Measurements from ENCODE around the gene ATXN7L1. TPM values are rescaled to one million over a fixed set of nuclear protein-coding genes. Genes with fewer than 3 reads are reported as not detected.
"Not testable (repeated sequence)": the region's sequence is repeated elsewhere in the genome, so short reads cannot be mapped to it uniquely, and the experiment has no call there.

The ATXN7L1 gene
- total RNA-seq, 2 experiments from 2014 or later = 15.2 to 17.0 TPM

DNA sequence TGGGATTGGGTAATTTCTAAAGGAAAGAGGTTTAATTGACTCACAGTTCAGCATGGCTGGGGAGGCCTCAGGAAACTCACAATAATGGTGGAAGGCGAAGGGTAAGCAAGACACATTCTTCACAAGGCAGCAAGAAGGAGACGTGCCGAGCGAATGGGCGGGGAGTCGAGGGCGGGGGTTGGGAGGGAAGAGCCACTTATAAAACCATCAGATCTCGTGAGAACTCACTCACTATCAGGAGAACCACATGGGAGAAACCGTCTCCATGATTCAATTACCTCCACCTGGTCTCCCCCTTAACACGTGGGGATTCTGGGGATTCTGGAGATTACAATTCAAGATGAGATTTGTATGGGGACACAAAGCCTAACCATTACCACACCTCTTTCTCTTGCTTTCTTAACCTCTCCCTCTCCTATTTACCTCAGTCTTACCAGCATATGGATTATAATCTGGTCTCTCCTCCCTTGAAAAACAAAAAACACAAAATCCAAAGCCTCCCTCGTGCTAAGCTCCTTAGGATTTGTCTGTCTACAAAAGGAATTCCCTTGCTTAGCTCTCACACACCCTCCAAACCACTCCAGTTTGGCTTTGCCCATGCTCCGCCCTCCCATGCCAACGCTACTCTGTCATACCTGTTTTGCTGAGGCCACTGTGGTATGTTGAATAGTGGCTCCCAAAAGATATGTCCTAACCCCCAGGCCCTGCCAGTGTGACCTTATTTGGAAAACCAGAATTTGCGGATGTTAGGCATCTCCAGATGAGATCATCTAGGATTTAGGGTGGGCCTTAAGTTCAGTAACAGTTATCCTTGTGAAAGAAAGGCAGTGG, 275.5 kb downstream of the ATXN7L1 start:
- Mint-ChIP-seq H3K36me3 (no peaks in the 10 kb centered on the region), H3K27me3 (peaks cover 11% of the 10 kb centered on the region), H3K4me1 (no peaks in the 10 kb centered on the region), H3K4me3 (no peak overlapping the region), H3K27ac (no peak overlapping the region), H3K9me3 (no peaks in the 10 kb centered on the region)
- DNase-seq (no peak), ATAC-seq (ENCODE audit: low read depth) (no peak)
- POLR2A ChIA-PET = no interaction called here

DNA sequence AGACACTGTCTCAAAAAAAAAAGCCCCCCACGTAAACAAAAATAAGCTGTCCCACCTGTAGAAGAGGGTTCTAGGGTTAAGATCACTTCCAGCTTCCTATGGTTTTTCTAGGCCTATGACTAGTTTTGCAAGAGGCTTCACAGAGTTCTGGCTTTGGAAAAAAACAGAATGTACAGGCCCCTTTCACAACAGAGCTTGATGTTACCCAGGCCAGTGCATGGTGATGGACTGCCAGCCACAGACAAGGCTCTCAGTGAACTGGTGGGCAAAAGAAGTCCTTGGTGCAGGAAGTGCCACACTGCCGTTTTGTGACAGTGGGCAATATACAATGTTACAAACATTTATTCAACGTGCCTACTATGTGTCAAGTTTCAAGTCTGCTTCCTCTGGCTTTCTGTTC, 276.8 kb downstream of the ATXN7L1 start:
- Mint-ChIP-seq H3K27ac (no peak overlapping the region), H3K9me3 (no peaks in the 10 kb centered on the region), H3K4me3 (no peak overlapping the region), H3K27me3 (peaks cover 15% of the 10 kb centered on the region), H3K4me1 (no peaks in the 10 kb centered on the region), H3K36me3 (no peaks in the 10 kb centered on the region)
- ATAC-seq (ENCODE audit: low read depth) (no peak), DNase-seq (no peak)
- POLR2A ChIA-PET = no interaction called here

DNA sequence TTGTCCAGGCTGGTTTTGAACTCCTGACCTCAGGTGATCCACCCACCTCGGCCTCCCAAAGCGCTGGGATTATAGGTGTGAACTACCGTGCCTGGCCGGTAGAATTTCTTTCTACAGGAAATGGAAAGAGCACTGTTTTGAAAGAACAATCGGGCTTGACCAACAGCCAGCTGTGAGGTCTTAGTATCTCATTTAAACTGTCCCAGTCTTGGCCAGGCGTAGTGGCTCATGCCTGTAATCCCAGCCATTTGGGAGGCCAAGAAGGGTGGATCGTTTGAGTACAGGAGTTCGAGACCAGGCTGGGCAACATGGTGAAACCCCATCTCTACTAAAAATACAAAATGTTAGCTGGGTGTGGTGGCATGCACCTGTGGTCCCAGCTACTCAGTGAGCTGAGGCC, 277.3 kb downstream of the ATXN7L1 start:
- H3K4me3 Mint-ChIP-seq; H3K9me3 Mint-ChIP-seq; H3K36me3 Mint-ChIP-seq; H3K27ac Mint-ChIP-seq; H3K4me1 Mint-ChIP-seq; ATAC-seq (ENCODE audit: low read depth); DNase-seq; POLR2A ChIA-PET: not testable (repeated sequence)
- peaks cover 17% of the 10 kb centered on the region for H3K27me3 Mint-ChIP-seq

DNA sequence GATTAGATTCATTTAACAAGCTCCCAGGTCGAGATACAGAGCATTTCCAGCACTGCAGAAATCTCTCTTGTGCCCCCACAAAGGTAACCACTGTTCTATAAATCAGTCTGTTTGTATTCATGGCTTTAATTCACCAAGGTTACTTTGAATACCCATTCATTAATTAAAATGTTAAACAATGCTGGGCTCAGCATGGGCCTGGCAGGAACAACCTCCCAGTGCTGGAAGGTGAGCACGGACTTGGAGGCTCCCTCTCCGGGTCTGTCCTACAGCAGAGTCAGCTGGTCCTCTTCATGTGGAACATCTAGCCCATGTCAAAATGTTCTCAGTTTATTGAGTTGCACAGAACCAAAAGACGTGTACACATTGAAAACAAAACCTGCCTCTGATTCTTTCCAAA, 279.5 kb downstream of the ATXN7L1 start:
- Mint-ChIP-seq H3K27me3 (peaks cover 26% of the 10 kb centered on the region), H3K27ac (no peak overlapping the region), H3K36me3 (no peaks in the 10 kb centered on the region), H3K9me3 (no peaks in the 10 kb centered on the region), H3K4me3 (no peak overlapping the region), H3K4me1 (no peaks in the 10 kb centered on the region)
- no peak for DNase-seq
- ATAC-seq (ENCODE audit: low read depth) = no peak
- POLR2A ChIA-PET = no interaction called here

DNA sequence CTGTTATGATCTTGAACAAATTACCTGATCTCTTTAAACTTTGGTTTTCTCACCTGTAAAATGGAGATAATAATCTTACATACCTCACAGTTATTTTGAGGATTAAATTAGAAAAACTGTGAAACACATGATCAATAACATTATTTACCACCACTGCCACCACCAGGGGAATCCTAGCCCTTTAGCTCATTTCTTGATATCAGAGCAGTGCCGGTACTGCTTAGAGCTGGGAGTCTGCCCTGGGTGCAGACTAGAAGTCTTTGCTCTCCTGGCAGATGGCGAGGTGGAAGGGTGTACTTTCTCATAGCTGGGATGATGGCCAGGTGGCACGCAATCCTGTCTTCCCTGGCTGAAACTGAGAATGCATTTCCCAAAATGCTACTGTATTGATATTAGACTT, 282.4 kb downstream of the ATXN7L1 start:
- peaks cover 23% of the 10 kb centered on the region for H3K27me3 Mint-ChIP-seq
- no peaks in the 10 kb centered on the region for H3K9me3 Mint-ChIP-seq
- ATAC-seq (ENCODE audit: low read depth) = no peak
- POLR2A ChIA-PET = no interaction called here
- DNase-seq = no peak
- H3K4me1 Mint-ChIP-seq = peaks cover 4% of the 10 kb centered on the region
- no peak overlapping the region for H3K4me3 Mint-ChIP-seq
- no peaks in the 10 kb centered on the region for H3K36me3 Mint-ChIP-seq
- no peak overlapping the region for H3K27ac Mint-ChIP-seq

DNA sequence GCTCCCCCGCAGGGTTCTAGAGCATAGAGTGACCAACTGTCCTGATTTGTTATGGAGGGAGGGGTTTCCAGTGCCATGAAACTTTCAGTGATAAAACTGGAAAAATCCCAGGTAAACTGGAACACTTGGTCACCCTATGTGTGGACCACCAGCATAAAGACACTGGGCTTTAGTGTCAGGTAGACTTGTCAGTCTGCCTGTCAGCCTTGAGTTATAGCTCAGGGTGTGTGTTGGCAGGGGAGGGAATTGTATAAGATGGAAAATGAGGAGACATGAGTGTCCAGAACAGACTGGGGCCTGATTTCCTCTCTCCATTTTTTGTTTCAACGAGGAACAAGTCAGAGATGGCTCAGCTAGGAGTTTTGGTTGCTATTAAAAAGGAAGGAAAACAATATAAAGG, 284.9 kb downstream of the ATXN7L1 start:
- Mint-ChIP-seq H3K4me3 (no peak overlapping the region), H3K27me3 (peaks cover 14% of the 10 kb centered on the region), H3K27ac (no peak overlapping the region), H3K4me1 (peaks cover 7% of the 10 kb centered on the region), H3K9me3 (no peaks in the 10 kb centered on the region), H3K36me3 (no peaks in the 10 kb centered on the region)
- no peak for ATAC-seq (ENCODE audit: low read depth)
- POLR2A ChIA-PET = no interaction called here
- no peak for DNase-seq

DNA sequence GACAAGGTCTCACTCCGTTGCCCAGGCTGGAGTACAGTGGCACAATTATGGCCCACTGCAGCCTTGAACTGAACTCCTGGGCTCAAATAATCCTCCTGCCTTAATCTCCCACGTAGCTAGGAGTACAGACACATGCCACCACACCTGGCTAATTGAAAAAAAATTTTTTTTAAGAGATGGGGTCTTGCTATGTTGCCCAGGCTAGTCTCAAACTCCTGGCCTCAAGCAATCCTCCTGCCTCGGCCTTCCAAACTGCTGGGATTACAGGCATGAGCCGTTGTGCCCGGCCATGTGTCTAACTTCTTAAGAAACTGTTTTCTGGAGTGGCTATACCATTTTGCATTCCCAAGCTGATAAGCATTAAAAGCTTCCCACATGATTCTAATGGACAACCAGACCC, 285.6 kb downstream of the ATXN7L1 start:
- POLR2A ChIA-PET = no interaction called here
- H3K4me1 Mint-ChIP-seq = peaks cover 7% of the 10 kb centered on the region
- no peak for ATAC-seq (ENCODE audit: low read depth)
- H3K36me3 Mint-ChIP-seq = no peaks in the 10 kb centered on the region
- H3K27me3 Mint-ChIP-seq = peaks cover 14% of the 10 kb centered on the region
- H3K27ac Mint-ChIP-seq = no peak overlapping the region
- no peak overlapping the region for H3K4me3 Mint-ChIP-seq
- DNase-seq = no peak
- H3K9me3 Mint-ChIP-seq = no peaks in the 10 kb centered on the region

DNA sequence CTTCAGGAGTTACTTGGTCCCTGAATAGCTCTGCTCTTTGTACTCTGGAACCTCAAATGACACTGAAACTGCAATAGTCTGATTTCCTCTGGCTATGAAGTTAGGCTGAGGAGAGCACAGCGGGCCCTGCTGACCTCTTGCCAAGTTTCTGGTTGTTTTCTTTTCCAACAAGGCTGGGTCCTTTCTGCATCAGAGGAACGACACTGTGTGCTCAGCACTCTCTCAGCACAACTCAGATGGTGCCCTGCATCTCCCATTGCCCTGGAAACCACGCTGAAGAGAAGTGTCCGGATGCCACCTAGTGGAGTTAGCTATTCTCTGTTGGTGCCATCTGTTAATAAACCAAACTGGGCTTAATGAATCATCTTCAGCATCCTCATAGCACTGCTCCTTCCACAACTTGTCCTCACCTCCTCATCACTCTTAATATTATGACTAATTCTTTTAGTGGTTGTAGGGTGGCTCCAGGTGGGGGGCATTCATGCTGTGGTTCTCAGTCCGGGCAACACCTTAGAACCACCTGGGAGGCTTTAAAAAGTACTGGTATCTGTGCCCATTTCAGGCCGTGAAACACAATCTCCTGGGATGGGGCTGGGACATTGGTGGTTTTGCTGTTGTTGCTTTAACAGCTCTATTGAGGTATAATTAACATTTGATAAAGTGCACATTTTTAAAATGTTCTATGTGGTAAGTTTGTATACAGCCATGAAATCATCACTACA, 286.9 kb downstream of the ATXN7L1 start:
- peak; percentile 42 for DNase-seq
- POLR2A ChIA-PET = interaction anchor here (0.8 kb wide), 1 partner anchor 58 kb away, joined by 4 read pairs; no protein-coding TSS in a partner anchor
- peaks cover 11% of the 10 kb centered on the region for H3K27me3 Mint-ChIP-seq
- H3K4me1 Mint-ChIP-seq = peaks cover 7% of the 10 kb centered on the region
- no peak overlapping the region for H3K27ac Mint-ChIP-seq
- no peak overlapping the region for H3K4me3 Mint-ChIP-seq
- H3K36me3 Mint-ChIP-seq = peaks cover under 1% of the 10 kb centered on the region
- ATAC-seq (ENCODE audit: low read depth) = peak; percentile 93
- H3K9me3 Mint-ChIP-seq = no peaks in the 10 kb centered on the region

DNA sequence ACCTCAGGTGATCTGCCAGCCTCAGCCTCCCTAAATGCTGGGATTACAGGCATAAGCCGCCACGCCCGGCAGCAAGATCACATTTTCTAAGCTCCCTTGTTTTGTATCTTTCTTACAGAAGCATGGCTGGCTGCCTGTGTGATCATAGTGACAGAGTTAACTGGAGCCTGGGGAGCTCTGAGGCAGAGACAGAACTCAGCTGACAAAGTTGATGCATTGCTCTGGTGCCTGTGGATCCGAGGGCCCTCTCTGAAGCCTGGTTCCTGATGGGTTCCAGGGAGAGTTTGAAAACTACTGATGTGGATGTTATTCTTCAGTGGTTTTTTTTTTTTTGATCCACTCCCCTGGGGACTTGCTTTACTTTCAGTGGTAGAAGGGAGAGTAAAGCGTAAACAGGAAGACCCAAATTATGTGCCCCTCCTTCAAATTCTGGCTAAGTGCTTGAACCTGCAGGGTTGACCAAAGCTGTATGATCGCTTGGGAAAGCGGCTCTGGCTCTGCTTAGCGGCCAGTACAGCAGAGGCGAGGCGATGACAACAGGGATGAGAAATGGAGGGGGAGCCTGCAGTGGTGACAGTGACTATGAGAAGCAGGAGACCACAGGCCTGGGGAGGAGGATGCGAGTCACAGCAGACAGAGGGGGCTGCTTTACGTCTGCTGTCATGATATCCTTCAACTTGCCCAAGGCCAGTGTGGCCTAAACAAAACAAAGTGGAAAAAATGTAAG, 288.3 kb downstream of the ATXN7L1 start:
- no peak for ATAC-seq (ENCODE audit: low read depth)
- Mint-ChIP-seq H3K4me1 (peaks cover 7% of the 10 kb centered on the region), H3K27ac (no peak overlapping the region), H3K9me3 (peaks cover 2% of the 10 kb centered on the region), H3K4me3 (no peak overlapping the region), H3K36me3 (peaks cover 4% of the 10 kb centered on the region), H3K27me3 (peaks cover 3% of the 10 kb centered on the region)
- POLR2A ChIA-PET = no interaction called here
- DNase-seq = no peak

DNA sequence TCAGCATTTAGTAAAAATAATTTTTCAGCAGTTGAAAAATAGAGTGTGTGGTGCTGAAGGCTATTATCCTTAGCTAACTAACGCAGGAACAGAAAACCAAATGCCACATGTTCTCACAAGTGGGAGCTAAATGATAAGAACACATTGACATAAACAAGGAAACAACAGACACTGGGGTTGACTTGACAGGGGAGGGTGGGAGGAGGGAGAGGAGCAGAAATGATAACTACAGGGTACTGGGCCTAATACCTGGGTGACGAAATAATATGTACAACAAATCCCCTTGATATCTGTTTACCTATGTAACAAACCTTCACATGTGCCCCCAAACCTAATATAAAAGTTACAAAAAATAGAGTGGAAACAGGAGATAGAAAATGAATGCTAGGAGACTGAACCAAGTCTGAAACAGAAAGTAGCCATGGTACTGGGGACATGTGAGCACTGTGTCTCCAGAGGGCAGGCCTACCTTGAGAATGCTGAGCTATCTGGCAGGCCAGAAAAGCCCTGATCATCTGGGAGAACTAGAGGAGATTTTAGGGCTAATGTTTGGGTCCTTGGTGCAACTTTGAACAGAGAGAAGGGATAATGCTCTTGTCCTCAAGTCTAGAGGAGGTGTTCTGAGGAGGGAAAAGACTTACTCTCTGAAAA, 290.4 kb downstream of the ATXN7L1 start:
- peaks cover 4% of the 10 kb centered on the region for H3K9me3 Mint-ChIP-seq
- ATAC-seq (ENCODE audit: low read depth) (peak; percentile 35), DNase-seq (no peak)
- H3K4me1 Mint-ChIP-seq = peaks cover 8% of the 10 kb centered on the region
- H3K36me3 Mint-ChIP-seq = peaks cover 4% of the 10 kb centered on the region
- H3K27ac Mint-ChIP-seq = no peak overlapping the region
- H3K4me3 Mint-ChIP-seq = no peak overlapping the region
- POLR2A ChIA-PET = no interaction called here
- no peaks in the 10 kb centered on the region for H3K27me3 Mint-ChIP-seq

DNA sequence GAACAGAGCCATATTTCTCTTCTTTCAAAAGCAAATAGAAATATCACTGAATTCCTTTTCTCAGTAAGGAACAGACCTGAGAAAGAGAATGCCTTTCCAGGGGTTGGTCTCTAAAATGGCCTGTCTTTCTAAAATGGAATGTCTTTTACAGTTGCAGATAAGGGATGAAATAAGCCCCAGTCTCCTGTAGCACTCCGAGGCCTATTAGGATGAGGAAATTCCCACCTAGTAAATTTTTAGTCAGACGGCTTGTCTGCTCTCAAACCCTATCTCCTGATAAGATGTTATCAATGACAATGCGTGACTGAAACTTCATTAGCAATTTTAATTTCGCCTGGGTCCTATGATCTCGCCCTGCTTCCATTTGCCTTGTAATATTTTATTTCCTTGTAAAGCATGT, 292.2 kb downstream of the ATXN7L1 start:
- POLR2A ChIA-PET = no interaction called here
- no peak for ATAC-seq (ENCODE audit: low read depth)
- Mint-ChIP-seq H3K4me3 (no peak overlapping the region), H3K36me3 (peaks cover 4% of the 10 kb centered on the region), H3K9me3 (peaks cover 4% of the 10 kb centered on the region), H3K4me1 (peaks cover 5% of the 10 kb centered on the region), H3K27me3 (no peaks in the 10 kb centered on the region), H3K27ac (no peak overlapping the region)
- no peak for DNase-seq

DNA sequence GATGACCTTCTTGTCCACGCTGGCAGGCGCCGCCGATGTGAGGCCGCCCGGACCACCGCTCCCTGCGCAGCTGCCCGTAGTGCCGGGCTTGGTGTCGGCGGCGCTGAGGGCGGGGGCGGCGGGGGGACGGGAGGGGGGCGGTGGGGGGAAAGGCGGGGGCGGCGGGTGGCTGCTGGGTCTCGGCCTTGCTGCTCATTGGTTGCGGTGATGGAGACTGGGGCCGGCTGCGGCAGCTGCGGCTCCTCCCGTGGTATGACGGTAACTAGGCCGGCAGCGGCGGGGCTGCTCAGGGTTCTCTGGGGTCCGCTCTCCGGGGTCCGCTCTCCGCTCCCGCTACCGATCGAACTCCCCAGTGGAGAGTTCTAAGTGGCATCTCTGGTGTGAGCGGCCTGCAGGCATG, 293.3 kb downstream of the ATXN7L1 start:
- Mint-ChIP-seq H3K27me3 (no peaks in the 10 kb centered on the region), H3K27ac (no peak overlapping the region), H3K4me3 (no peak overlapping the region), H3K36me3 (peaks cover 4% of the 10 kb centered on the region), H3K9me3 (peaks cover 4% of the 10 kb centered on the region), H3K4me1 (peaks cover 1% of the 10 kb centered on the region)
- ATAC-seq (ENCODE audit: low read depth) (no peak), DNase-seq (no peak)
- POLR2A ChIA-PET = no interaction called here

DNA sequence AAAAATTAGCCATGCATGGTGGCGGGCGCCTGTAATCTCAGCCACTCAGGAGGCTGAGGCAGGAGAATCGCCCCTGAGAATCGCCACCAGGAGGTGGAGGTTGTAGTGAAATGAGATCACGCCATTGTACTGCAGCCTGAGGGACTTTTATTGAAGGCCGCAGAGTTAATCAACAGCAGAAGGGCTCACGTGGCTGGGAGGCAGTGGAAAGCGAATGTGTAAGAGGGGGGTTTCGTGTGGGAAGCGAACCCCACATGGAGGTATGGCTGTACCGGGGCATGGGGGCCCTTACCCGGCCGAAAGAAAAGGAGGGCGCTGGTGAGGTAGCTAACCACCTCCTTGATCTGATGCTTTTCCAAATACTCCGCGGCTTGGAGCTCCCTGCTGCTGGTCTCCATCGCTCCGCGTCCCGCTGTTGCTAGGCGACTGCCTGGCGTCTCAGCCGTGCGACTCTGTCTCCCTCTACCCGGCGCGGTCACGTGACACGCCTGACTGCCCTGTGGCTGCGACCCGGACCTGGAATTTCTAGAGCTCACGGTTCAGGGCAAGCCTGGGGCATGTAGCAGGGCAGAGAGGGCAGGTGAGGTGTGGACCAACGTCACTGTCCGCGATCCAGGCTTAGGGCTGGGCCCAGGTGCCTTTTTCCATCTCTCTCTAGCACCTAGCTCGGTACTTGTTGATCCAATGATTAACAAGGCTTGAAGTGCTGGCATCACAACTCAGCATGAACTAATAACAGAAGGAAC, 295.2 kb downstream of the ATXN7L1 start, which contains the start of gene EFCAB10:
Gene EFCAB10, minus strand, starts transcription at position 428 of the 746 bp plus-strand sequence. Its CDS starts 30 bp downstream, at position 398.
- H3K36me3 Mint-ChIP-seq = peaks cover 4% of the 10 kb centered on the region

More for the DNA sequence above, 295.2 kb downstream of the ATXN7L1 start, which contains the start of gene EFCAB10:
- peaks cover 1% of the 10 kb centered on the region for H3K4me1 Mint-ChIP-seq
- ATAC-seq (ENCODE audit: low read depth) (peak; percentile 86), DNase-seq (peak; percentile 66)
- POLR2A ChIA-PET = interaction anchor here (0.6 kb wide), 1 partner anchor 323 kb away, joined by 3 read pairs; no protein-coding TSS in a partner anchor
- no peaks in the 10 kb centered on the region for H3K27me3 Mint-ChIP-seq
- H3K27ac Mint-ChIP-seq = no peak within 1 kb of the TSS
- H3K4me3 Mint-ChIP-seq = peak within 1 kb of the TSS; percentile 83
- H3K9me3 Mint-ChIP-seq = peaks cover 4% of the 10 kb centered on the region
